Large intestine (tissue), 12 donors: ENCODE results near the gene PYGO2. TPM values are rescaled to one million over a fixed set of nuclear protein-coding genes. Genes with fewer than 3 reads are reported as not detected.
A peak's percentile ranks its signal among the peaks of the same experiment; 100 is the strongest.

ENCODE experiments used
- DNase-seq, 2 donors: peaks; one replicate each; pipeline versions ENCODE4 v3.0.0 to v3.0.0-alpha.2; 2013
- H3K27ac ChIP-seq: one replicate; pipeline ENCODE4 v1.5.1; 2013; ENCODE audit warnings: low read length
- H3K27me3 ChIP-seq: 2 replicates; pipeline ENCODE4 v1.6.1; 2013; ENCODE audit warnings: low read length; ENCODE audit not compliant: control insufficient read depth, insufficient read depth
- H3K36me3 ChIP-seq: 2 replicates; pipeline ENCODE4 v1.6.1; 2013; ENCODE audit warnings: low read length; ENCODE audit not compliant: control insufficient read depth, insufficient read depth
- H3K4me1 ChIP-seq: one replicate; pipeline ENCODE4 v1.6.1; 2013; ENCODE audit warnings: low read length; ENCODE audit not compliant: control insufficient read depth, insufficient read depth
- H3K4me3 ChIP-seq: one replicate; pipeline ENCODE4 v1.5.1; 2013; ENCODE audit warnings: low read length
- H3K9me3 ChIP-seq: one replicate; pipeline ENCODE4 v1.6.1; 2013; ENCODE audit warnings: mild to moderate bottlenecking, low read depth, low read length, moderate library complexity; ENCODE audit not compliant: control insufficient read depth
- WGBS: methylation state at CpG from one replicate; pipeline ENCODE4 v1.1.5; 2013; ENCODE audit warnings: low lambda C conversion rate; ENCODE audit not compliant: insufficient coverage; 5-methylcytosine and 5-hydroxymethylcytosine counted together
- long read RNA-seq, 11 donors: transcript quantifications; one replicate each; lab custom pipeline, GENCODE V29; 2026
- polyA plus RNA-seq: library from polyadenylated mRNA; unstranded; fragments of 120-200 nt; gene quantifications from one replicate; pipeline ENCODE4 v1.2.1, GENCODE V29; 2013

The PYGO2 gene
- 32.0 TPM for polyA plus RNA-seq
- long read RNA-seq, donor 1, transcript PYGO2-202 (3 exons, 3,146 nt) = major isoform, 8 of 8 reads
- long read RNA-seq, donor 1, partial matches to known transcripts = 0 of 8 reads
- long read RNA-seq, donor 1, other reads (novel, unspliced or antisense) = 0 of 8 reads
- long read RNA-seq, donor 2, transcript PYGO2-202 (3 exons, 3,146 nt) = major isoform, 22 of 22 reads
- long read RNA-seq, donor 2, partial matches to known transcripts = 0 of 22 reads
- long read RNA-seq, donor 2, other reads (novel, unspliced or antisense) = 0 of 22 reads
- long read RNA-seq, donor 3 = 0 reads
- long read RNA-seq, donor 4, partial matches to known transcripts = 0 of 4 reads
- long read RNA-seq, donor 4, other reads (novel, unspliced or antisense) = 0 of 4 reads
- long read RNA-seq, donor 5, transcript PYGO2-202 (3 exons, 3,146 nt) = major isoform, 7 of 7 reads
- long read RNA-seq, donor 5, partial matches to known transcripts = 0 of 7 reads
- long read RNA-seq, donor 5, other reads (novel, unspliced or antisense) = 0 of 7 reads
- long read RNA-seq, donor 6, transcript PYGO2-202 (3 exons, 3,146 nt) = major isoform, 27 of 29 reads
- long read RNA-seq, donor 6, partial matches to known transcripts = 0 of 29 reads
- long read RNA-seq, donor 6, other reads (novel, unspliced or antisense) = 0 of 29 reads
- long read RNA-seq, donor 7, transcript PYGO2-202 (3 exons, 3,146 nt) = major isoform, 7 of 7 reads
- long read RNA-seq, donor 7, partial matches to known transcripts = 0 of 7 reads
- long read RNA-seq, donor 7, other reads (novel, unspliced or antisense) = 0 of 7 reads
- long read RNA-seq, donor 8, transcript PYGO2-202 (3 exons, 3,146 nt) = major isoform, 24 of 32 reads
- long read RNA-seq, donor 8, partial matches to known transcripts = 8 of 32 reads
- long read RNA-seq, donor 8, other reads (novel, unspliced or antisense) = 0 of 32 reads
- long read RNA-seq, donor 9, transcript PYGO2-202 (3 exons, 3,146 nt) = major isoform, 17 of 17 reads
- long read RNA-seq, donor 9, partial matches to known transcripts = 0 of 17 reads
- long read RNA-seq, donor 9, other reads (novel, unspliced or antisense) = 0 of 17 reads
- long read RNA-seq, donor 10, transcript PYGO2-202 (3 exons, 3,146 nt) = major isoform, 10 of 10 reads
- long read RNA-seq, donor 10, partial matches to known transcripts = 0 of 10 reads
- long read RNA-seq, donor 10, other reads (novel, unspliced or antisense) = 0 of 10 reads
- long read RNA-seq, donor 11, transcript PYGO2-202 (3 exons, 3,146 nt) = major isoform, 9 of 9 reads
- long read RNA-seq, donor 11, partial matches to known transcripts = 0 of 9 reads
- long read RNA-seq, donor 11, other reads (novel, unspliced or antisense) = 0 of 9 reads

- peaks cover 2% of the 10 kb centered on the region for H3K9me3 ChIP-seq
- peak within 1 kb of the TSS; percentile 77 for H3K4me3 ChIP-seq
- peaks cover 25% of the 10 kb centered on the region for H3K4me1 ChIP-seq
- H3K27ac ChIP-seq = peak within 1 kb of the TSS; percentile 96
- no peaks in the 10 kb centered on the region for H3K27me3 ChIP-seq
- peak; percentile 74 to 94 for DNase-seq
- peaks cover 54% of the 10 kb centered on the region for H3K36me3 ChIP-seq
- no CpG with 5 or more reads among the region's 93 CpGs for WGBS
Observed at GRCh38 chr1:154961207-154962155, at the start of gene PYGO2. Gene PYGO2 (minus strand): TSS chr1:154961782. CDS start chr1:154961576, 206 bp downstream.

GRCh38 chr1:155011004-155011416, 49.4 kb upstream of the PYGO2 start:
- Histone ChIP-seq H3K9me3 (no peaks in the 10 kb centered on the region), H3K36me3 (peaks cover 49% of the 10 kb centered on the region), H3K27me3 (no peaks in the 10 kb centered on the region), H3K27ac (no peak overlapping the region), H3K4me1 (peaks cover 82% of the 10 kb centered on the region), H3K4me3 (no peak overlapping the region)
- no CpG with 5 or more reads among the region's 5 CpGs for WGBS
- DNase-seq = no peak

- Histone ChIP-seq H3K4me1 (peaks cover 88% of the 10 kb centered on the region), H3K36me3 (peaks cover 46% of the 10 kb centered on the region), H3K27ac (no peak overlapping the region), H3K9me3 (no peaks in the 10 kb centered on the region), H3K27me3 (no peaks in the 10 kb centered on the region), H3K4me3 (no peak overlapping the region)
- no CpG with 5 or more reads among the region's 11 CpGs for WGBS
- DNase-seq = no peak
Observed at GRCh38 chr1:155010211-155010918, 48.8 kb upstream of the PYGO2 start.

GRCh38 chr1:155009742-155010141, 48.2 kb upstream of the PYGO2 start:
- 100% methylated on average over 1 of the region's 5 CpGs for WGBS
- Histone ChIP-seq H3K27me3 (no peaks in the 10 kb centered on the region), H3K36me3 (peaks cover 41% of the 10 kb centered on the region), H3K4me3 (no peak overlapping the region), H3K27ac (no peak overlapping the region), H3K9me3 (no peaks in the 10 kb centered on the region), H3K4me1 (peaks cover 94% of the 10 kb centered on the region)
- DNase-seq = no peak

GRCh38 chr1:155009221-155009711, 47.7 kb upstream of the PYGO2 start:
- H3K4me1 ChIP-seq = peaks cover 98% of the 10 kb centered on the region
- no peaks in the 10 kb centered on the region for H3K9me3 ChIP-seq
- no peaks in the 10 kb centered on the region for H3K27me3 ChIP-seq
- peak overlapping the region; percentile 69 for H3K27ac ChIP-seq
- peaks cover 38% of the 10 kb centered on the region for H3K36me3 ChIP-seq
- no peak for DNase-seq
- peak overlapping the region; percentile 25 for H3K4me3 ChIP-seq
- no CpG with 5 or more reads among the region's 12 CpGs for WGBS

- peak overlapping the region; percentile 25 for H3K4me3 ChIP-seq
- peaks cover 91% of the 10 kb centered on the region for H3K4me1 ChIP-seq
- H3K36me3 ChIP-seq = peaks cover 30% of the 10 kb centered on the region
- 43% methylated on average over 1 of the region's 16 CpGs for WGBS
- H3K27me3 ChIP-seq = no peaks in the 10 kb centered on the region
- DNase-seq = peak in 1 of 2 donors; percentile 46
- no peaks in the 10 kb centered on the region for H3K9me3 ChIP-seq
- H3K27ac ChIP-seq = peak overlapping the region; percentile 69
Observed at GRCh38 chr1:155008015-155008941, 46.7 kb upstream of the PYGO2 start.

- Histone ChIP-seq H3K27ac (peak overlapping the region; percentile 69), H3K4me3 (peak overlapping the region; percentile 25)
Observed at GRCh38 chr1:155007251-155007828, 45.8 kb upstream of the PYGO2 start.

GRCh38 chr1:155006601-155007101, 45.1 kb upstream of the PYGO2 start:
- no peaks in the 10 kb centered on the region for H3K27me3 ChIP-seq
- H3K9me3 ChIP-seq = no peaks in the 10 kb centered on the region
- peaks cover 75% of the 10 kb centered on the region for H3K4me1 ChIP-seq
- WGBS = no CpG with 5 or more reads among the region's 2 CpGs
- no peak overlapping the region for H3K4me3 ChIP-seq
- H3K36me3 ChIP-seq = peaks cover 18% of the 10 kb centered on the region
- peak in 1 of 2 donors; percentile 44 for DNase-seq
- H3K27ac ChIP-seq = peak overlapping the region; percentile 69

More at GRCh38 chr1:155007251-155007828, 45.8 kb upstream of the PYGO2 start:
- no CpG with 5 or more reads among the region's 6 CpGs for WGBS
- no peaks in the 10 kb centered on the region for H3K27me3 ChIP-seq
- peak; percentile 78 to 88 for DNase-seq
- peaks cover 23% of the 10 kb centered on the region for H3K36me3 ChIP-seq
- H3K4me1 ChIP-seq = peaks cover 82% of the 10 kb centered on the region
- no peaks in the 10 kb centered on the region for H3K9me3 ChIP-seq
